Activated gamma-delta T cell treated with anti-CD3 and anti-CD28 coated beads, Interleukin-2, amount 50 U/mL, for 16 hours (primary cell): ENCODE measurements around the gene GSTM5.
"Not testable (repeated sequence)": the region's sequence is repeated elsewhere in the genome, so short reads cannot be mapped to it uniquely, and the experiment has no call there.

Experiments used
- DNase-seq: peaks from one replicate; pipeline ENCODE4 v3.0.0-alpha.2; 2020; ENCODE audit warnings: low read depth

GSTM5 gene

DNA sequence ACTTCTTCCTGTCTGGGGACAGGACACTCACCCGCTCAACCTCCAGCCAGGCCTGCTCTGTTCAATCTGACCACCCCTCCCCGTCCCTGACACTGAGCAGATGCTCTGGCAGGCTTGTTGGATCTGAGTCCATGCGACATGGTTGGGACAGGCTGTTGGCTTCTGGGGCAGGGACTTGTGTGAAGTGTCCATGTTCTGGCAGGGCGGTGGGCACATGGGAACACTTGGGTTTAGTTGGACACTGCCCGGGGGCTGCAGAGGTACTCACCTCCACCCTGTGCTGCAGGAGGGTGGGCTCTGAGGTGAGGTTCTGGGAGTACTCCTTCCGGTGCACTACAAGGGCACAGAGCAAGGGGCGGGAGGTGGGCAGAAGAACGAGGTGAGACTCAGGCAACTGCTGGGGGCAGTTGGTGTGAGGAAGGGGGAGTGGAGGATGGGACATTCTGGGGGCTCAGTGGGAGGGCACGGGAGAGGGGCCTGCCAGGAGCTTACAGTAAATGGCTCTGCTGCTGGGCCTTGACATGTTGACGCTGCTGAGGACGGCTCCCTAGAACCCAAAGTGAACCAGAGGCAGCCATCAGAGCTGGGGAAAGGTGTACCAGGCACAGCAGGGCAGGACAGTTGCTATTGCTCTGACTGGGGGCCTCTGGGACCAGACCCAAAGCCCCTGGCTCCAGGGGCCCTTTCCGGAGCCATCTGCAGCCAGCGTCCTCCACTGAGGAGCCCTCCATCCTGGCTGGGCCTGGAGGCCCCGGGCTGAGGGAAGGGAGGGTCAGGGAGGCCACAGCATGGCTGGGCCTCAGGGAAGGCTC is 49.4 kb downstream of the GSTM5 start:
- DNase-seq: no peak

GRCh38 chr1:109762039-109762585 is 50.1 kb downstream of the GSTM5 start:
- DNase-seq: no peak

- DNase-seq: no peak
Observed at GRCh38 chr1:109762821-109763645, 51.0 kb downstream of the GSTM5 start.

GRCh38 chr1:109763646-109764415 is 51.8 kb downstream of the GSTM5 start, which contains the start of gene EPS8L3:
Gene EPS8L3, minus strand, starts transcription at chr1:109763923. Its CDS starts 2,174 bp downstream, at chr1:109761749.
- DNase-seq: no peak

GRCh38 chr1:109764561-109765482 is 52.8 kb downstream of the GSTM5 start:
- no peak for DNase-seq

- no peak for DNase-seq
Observed at GRCh38 chr1:109765483-109765815, 53.4 kb downstream of the GSTM5 start.

- no peak for DNase-seq
Observed at GRCh38 chr1:109765896-109766615, 54.0 kb downstream of the GSTM5 start.

DNA sequence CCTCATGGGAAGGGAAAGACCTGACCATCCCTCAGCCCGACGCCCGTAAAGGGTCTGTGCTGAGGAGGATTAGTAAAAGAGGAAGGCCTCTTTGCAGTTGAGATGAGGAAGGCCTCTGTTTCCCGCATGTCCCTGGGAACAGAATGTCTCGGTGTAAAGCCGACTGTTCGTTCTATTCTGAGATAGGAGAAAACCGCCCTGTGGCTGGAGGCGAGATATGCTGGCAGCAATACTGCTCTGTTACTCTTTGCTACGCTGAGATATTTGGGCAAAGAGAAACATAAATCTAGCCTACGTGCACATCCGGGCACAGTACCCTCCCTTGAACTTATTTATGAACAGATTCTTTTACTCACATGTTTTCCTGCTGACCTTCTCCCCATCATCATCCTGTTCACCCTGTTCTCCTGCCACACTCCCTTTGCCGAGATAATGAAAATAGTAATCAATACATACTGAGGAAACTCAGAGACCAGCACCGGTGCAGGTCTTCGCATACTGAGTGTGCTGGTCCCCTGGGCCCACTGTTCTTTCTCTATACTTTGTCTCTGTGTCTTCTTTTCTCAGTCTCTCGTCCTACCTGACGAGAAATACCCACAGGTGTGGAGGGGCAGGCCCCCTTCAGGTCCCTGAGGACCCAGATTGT is 55.1 kb downstream of the GSTM5 start:
- DNase-seq: not testable (repeated sequence)
